ENCODE measurements around the gene EFNA5. TPM values are rescaled to one million over a fixed set of nuclear protein-coding genes. Genes with fewer than 3 reads are reported as not detected.

EFNA5 gene
- total and polyA plus RNA-seq, 2 experiments from 2014 or later = 7.5 to 10.1 TPM

GRCh38 chr5:107663697-107664096, 7.0 kb downstream of the EFNA5 start (continued):
- TF ChIP-seq NANOG (IDR thresholded peaks at IDR 0.05; ENCODE audit: borderline replicate concordance) (no peak), CREB1 (CRISPR knock-in tag; IDR thresholded peaks at IDR 0.05; ENCODE audit: low read depth) (no peak), ZNF331 (CRISPR knock-in tag; IDR thresholded peaks at IDR 0.05; ENCODE audit: low read depth) (no peak), ZNF462 (CRISPR knock-in tag; IDR thresholded peaks at IDR 0.05) (no peak)

- Histone ChIP-seq H3K4me2 (no peak overlapping the region), H3K9me2 (ENCODE audit: insufficient read depth) (no peaks in the 10 kb centered on the region), H3F3A (replicated peaks; ENCODE audit: low read depth) (no peaks in the 10 kb centered on the region), H3K27ac (ENCODE audit: low read depth) (no peak overlapping the region), H3K4me3 (no peak overlapping the region), H3K4me1 (ENCODE audit: insufficient read depth) (0 out of 2 replicates have a peak, but pooled peaks cover 6% of the 10 kb centered on the region), H4K20me1 (replicated peaks; ENCODE audit: insufficient read depth) (no peaks in the 10 kb centered on the region), H3K36me3 (ENCODE audit: insufficient read depth) (no peaks in the 10 kb centered on the region), H3K79me2 (replicated peaks; ENCODE audit: insufficient read depth) (peaks cover 30% of the 10 kb centered on the region), H2AFZ (no peak overlapping the region), H3K27me3 (ENCODE audit: insufficient read depth) (no peaks in the 10 kb centered on the region)
- H3K36me3 Mint-ChIP-seq (ENCODE audit: low read depth) = no peaks in the 10 kb centered on the region
- no peak overlapping the region for H3K27ac Mint-ChIP-seq
- no peak for TF ChIP-seq STAT1 (IDR thresholded peaks at IDR 0.05; ENCODE audit: unreplicated experiment)
- no peaks in the 10 kb centered on the region for H3K9me3 Mint-ChIP-seq
- peaks cover 21% of the 10 kb centered on the region for H3K4me1 Mint-ChIP-seq
- DNase-seq (ENCODE audit: low spot score) (no peak), ATAC-seq (no peak)
- no peaks in the 10 kb centered on the region for H3K27me3 Mint-ChIP-seq (ENCODE audit: insufficient read depth, low read depth, poor library complexity)
- no peak overlapping the region for H3K4me3 Mint-ChIP-seq
Observed at GRCh38 chr5:107661650-107662044, 9.1 kb downstream of the EFNA5 start.
